NB4 (cell line): ENCODE measurements around the gene TANC1.

Source experiments
- DNase-seq: peaks from one replicate; pipeline ENCODE4 v3.0.0; 2010; ENCODE audit warnings: low read depth
- H3K4me3 ChIP-seq: one replicate; pipeline ENCODE4 v1.5.1; 2011; ENCODE audit warnings: mild to moderate bottlenecking, low read depth, low read length, moderate library complexity
- CTCF ChIP-seq: IDR thresholded peaks from one replicate; pipeline ENCODE4 v1.5.1; 2012; ENCODE audit warnings: low read depth, low read length
- MAX ChIP-seq: IDR thresholded peaks from 2 replicates; pipeline ENCODE4 v1.6.1; 2011; ENCODE audit warnings: low read depth, low read length
- MYC ChIP-seq: IDR thresholded peaks from 2 replicates; pipeline ENCODE4 v1.6.1; 2011; ENCODE audit warnings: low read depth, low read length
- POLR2A ChIP-seq: IDR thresholded peaks from 2 replicates; pipeline ENCODE4 v1.6.1; 2011; ENCODE audit warnings: mild to moderate bottlenecking; ENCODE audit not compliant: insufficient read length; ENCODE audit errors: extremely low read depth

TANC1 gene

DNA sequence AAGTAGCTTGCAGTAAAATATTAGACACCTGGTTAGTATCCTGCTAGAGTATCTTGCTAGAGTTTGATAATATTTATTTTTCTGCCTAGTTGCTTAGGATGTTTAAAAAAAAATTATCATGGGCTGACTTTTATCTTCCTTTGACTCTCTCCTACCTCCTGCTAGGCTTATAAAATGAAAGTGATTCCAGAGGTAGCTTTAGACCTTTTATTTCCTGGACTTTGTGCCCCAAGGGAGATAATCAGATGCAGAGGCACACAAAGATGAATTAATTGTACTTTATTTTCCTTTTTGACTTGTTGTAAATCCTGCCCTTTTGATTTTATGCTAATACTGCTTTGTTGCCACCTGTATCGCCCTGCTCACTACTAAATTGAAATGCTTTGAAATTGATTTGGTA is 187.4 kb downstream of the TANC1 start:
- no peak overlapping the region for H3K4me3 ChIP-seq
- DNase-seq, result no peak
- TF ChIP-seq MAX (no peak), POLR2A (no peak), CTCF (no peak), MYC (no peak)

DNA sequence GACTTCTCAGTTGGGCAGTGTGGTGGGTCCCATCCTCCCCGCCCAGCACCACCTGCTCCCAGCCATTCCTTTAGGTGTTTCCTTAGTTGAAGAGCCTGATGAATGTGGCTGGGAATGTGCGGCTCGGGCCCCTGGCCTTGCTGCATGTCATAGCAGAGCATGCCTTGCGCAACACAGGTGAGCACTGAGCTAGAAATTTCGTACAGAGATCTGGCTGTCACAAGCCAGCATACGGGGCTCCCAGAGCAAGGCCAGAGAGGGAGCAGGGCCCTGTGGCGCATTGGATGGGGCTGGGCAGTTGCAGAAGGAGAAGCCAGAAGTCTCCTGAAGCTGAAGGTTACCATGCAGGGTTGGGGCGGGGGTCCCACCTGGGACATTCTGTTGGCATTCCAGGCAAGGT is 188.4 kb downstream of the TANC1 start:
- no peak overlapping the region for H3K4me3 ChIP-seq
- DNase-seq, result no peak
- no peak for TF ChIP-seq MAX
- no peak for TF ChIP-seq CTCF
- no peak for TF ChIP-seq MYC
- no peak for TF ChIP-seq POLR2A

DNA sequence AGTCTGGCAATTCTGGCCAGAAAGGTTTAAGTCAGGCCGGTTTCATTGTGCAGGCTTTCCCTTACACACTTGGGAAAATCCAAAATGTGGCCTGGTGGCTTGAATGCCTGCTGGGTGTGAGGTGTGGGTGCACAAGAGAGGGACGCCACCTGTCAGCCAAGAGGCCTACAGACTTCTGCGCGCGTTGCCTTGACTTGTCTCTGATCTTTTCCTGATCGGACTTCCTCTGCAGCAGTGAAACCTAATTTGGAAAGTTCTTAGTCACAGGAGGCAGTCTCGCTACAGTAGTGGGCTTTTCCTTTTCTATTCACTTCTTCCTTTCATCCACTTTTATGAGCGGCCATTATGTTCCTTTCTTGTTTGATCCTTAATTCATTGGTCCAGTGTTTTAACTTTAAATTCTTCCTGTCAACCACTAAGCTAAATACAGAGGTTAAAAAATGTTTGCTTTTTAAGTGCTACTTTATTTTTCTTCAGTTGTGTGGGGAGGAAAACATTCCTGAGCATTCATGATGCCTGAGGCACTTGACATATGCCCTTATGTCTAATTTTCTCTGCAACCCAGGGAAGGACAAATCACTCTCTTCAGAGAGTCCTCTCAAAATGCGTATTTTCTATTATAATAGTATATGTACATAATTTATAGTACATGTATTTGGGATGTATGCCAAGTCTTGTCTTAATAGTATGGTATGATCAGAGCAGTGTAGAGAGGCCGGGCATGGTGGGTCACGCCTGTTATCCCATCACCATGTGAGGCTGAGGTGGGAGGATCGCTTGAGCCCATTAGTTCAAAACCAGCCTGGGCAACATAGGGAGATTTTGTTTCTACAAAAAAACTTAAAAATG is 189.1 kb downstream of the TANC1 start:
- TF ChIP-seq POLR2A (no peak), MYC (no peak), CTCF (no peak), MAX (no peak)
- DNase-seq, result no peak

DNA sequence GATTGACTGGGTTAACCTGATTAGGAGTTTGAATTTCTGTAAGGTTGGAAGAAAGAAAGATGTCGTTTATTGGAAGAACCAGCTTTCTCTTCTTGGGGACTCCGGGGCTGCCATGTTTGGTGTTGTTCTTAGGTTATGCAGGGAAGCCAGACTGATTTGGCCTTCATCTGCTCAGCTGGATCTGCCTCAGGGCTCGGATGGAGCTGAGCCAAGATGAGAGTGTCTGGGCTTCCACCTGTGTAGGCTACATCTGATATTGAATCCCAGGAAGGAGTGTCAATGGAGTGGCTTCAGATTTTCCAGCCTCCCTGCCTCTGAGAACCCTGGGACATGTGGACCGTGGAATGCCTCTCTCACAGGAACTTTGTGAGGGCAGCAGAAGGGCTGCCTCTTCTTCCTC is 192.0 kb downstream of the TANC1 start:
- no peak for DNase-seq
- H3K4me3 ChIP-seq, result no peak overlapping the region
- TF ChIP-seq CTCF (no peak), POLR2A (no peak), MYC (no peak), MAX (no peak)

More for the DNA sequence above, 189.1 kb downstream of the TANC1 start:
- no peak overlapping the region for H3K4me3 ChIP-seq

DNA sequence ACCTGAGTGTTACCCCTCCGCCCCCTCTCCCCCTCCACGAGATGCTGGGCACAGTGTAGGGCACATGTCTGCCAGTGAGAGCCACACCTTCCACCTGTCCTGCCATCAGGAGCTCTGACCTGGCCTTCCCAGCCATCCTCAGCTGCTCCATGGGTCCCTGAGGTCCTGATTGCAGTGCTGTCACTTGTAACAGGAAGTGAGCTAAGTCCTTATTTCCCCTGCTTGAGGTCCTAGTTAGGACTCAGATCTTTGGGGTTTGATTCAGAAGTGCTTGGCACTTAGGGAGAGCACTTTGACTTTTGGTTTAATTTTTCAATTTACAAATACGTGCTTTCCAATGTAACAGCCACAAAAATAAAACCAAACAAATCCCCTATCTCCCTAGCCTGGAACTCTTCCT is 192.5 kb downstream of the TANC1 start:
- peak; percentile 25 for DNase-seq
- TF ChIP-seq MAX (no peak), CTCF (no peak), MYC (no peak), POLR2A (no peak)
- no peak overlapping the region for H3K4me3 ChIP-seq
